Activated CD8-positive, alpha-beta memory T cell treated with anti-CD3 and anti-CD28 coated beads, Interleukin-2, amount 50 U/mL, for 24 hours (primary cell): ENCODE data around the gene TRAPPC10.

Experiments
- DNase-seq: peaks from one replicate; pipeline ENCODE4 v3.0.0-alpha.2; 2020; ENCODE audit errors: extremely low read depth

TRAPPC10 gene

GRCh38 chr21:44067011-44067839, 55.1 kb downstream of the TRAPPC10 start:
- DNase-seq = no peak

- DNase-seq = no peak
Observed at GRCh38 chr21:44070391-44070790, 58.3 kb downstream of the TRAPPC10 start.

- no peak for DNase-seq
Observed at GRCh38 chr21:44071359-44072104, 59.4 kb downstream of the TRAPPC10 start.

- no peak for DNase-seq
Observed at GRCh38 chr21:44072111-44072510, 60.0 kb downstream of the TRAPPC10 start.

GRCh38 chr21:44074315-44074958, 62.3 kb downstream of the TRAPPC10 start:
- no peak for DNase-seq

- no peak for DNase-seq
Observed at GRCh38 chr21:44076316-44076715, 64.2 kb downstream of the TRAPPC10 start.

GRCh38 chr21:44078411-44078981, 66.4 kb downstream of the TRAPPC10 start:
- no peak for DNase-seq

GRCh38 chr21:44079446-44079845, 67.3 kb downstream of the TRAPPC10 start:
- no peak for DNase-seq

- DNase-seq = no peak
Observed at GRCh38 chr21:44079846-44080245, 67.7 kb downstream of the TRAPPC10 start.

- no peak for DNase-seq
Observed at GRCh38 chr21:44082648-44083440, 70.7 kb downstream of the TRAPPC10 start.

- DNase-seq = peak; percentile 33
Observed at GRCh38 chr21:44083631-44084291, 71.7 kb downstream of the TRAPPC10 start.

GRCh38 chr21:44084496-44085241, 72.6 kb downstream of the TRAPPC10 start:
- DNase-seq = no peak

GRCh38 chr21:44085491-44086321, 73.6 kb downstream of the TRAPPC10 start:
- no peak for DNase-seq

- no peak for DNase-seq
Observed at GRCh38 chr21:44086636-44087425, 74.7 kb downstream of the TRAPPC10 start.

- no peak for DNase-seq
Observed at GRCh38 chr21:44087426-44088400, 75.6 kb downstream of the TRAPPC10 start.

GRCh38 chr21:44088401-44088780, 76.3 kb downstream of the TRAPPC10 start:
- DNase-seq = no peak
